HEK293 (cell line): ENCODE results near the gene MT1F.
A peak's percentile ranks its signal among the peaks of the same experiment; 100 is the strongest.

Experiments
- CTCF ChIA-PET: fragments of 350-600 bp; formaldehyde crosslinking; extraction: SDS; loops from one replicate; lab custom pipeline; 2021; ENCODE audit warnings: antibody characterized with exemption; lab: Yijun Ruan, JAX
- POLR2A ChIA-PET: fragments of 300-600 bp; formaldehyde crosslinking; extraction: SDS; loops from one replicate; lab custom pipeline; 2020; ENCODE audit warnings: antibody characterized with exemption, inconsistent platforms; lab: Yijun Ruan, JAX
- H3K27ac ChIP-seq: fragments of 200-500 bp; sonication (Bioruptor generic); 2 replicates; pipeline ENCODE4 v1.5.1; 2014; ENCODE audit warnings: low read depth, low read length, control low read depth, inconsistent platforms; ENCODE audit errors: extremely low read depth
- H3K36me3 ChIP-seq, 2 experiments: fragments of 200-500 bp in 1 of 2; sonication (Bioruptor generic) in 1 of 2; 1 replicate in 1 of 2; 2 replicates in 1 of 2; pipeline ENCODE4 v1.5.1; 2014 to 2017; ENCODE audit warnings: inconsistent platforms in 2 of 2, low read length in 2 of 2; ENCODE audit not compliant: control insufficient read depth in 2 of 2, insufficient read depth in 1 of 2
- H3K4me1 ChIP-seq: fragments of 200-500 bp; sonication (Bioruptor generic); 2 replicates; pipeline ENCODE4 v1.5.1; 2014; ENCODE audit warnings: mild to moderate bottlenecking, low read length, inconsistent platforms; ENCODE audit not compliant: control insufficient read depth, insufficient read depth
- H3K4me3 ChIP-seq: 2 replicates; pipeline ENCODE4 v1.5.1; 2011; ENCODE audit warnings: low read depth, mild to moderate bottlenecking, control low read depth, low read length, moderate library complexity
- H3K9me3 ChIP-seq: fragments of 200-500 bp; sonication (Bioruptor generic); 2 replicates; pipeline ENCODE4 v1.5.1; 2014; ENCODE audit warnings: low read depth, low read length, inconsistent platforms; ENCODE audit not compliant: control insufficient read depth, insufficient read depth
- GLIS1 ChIP-seq: fragments of 450-650 bp; formaldehyde crosslinking; IDR thresholded peaks from 2 replicates; pipeline ENCODE4 v1.5.1; 2016; ENCODE audit warnings: missing biosample characterization, missing genetic modification characterization
- GLIS2 ChIP-seq: fragments of 450-650 bp; formaldehyde crosslinking; IDR thresholded peaks from 2 replicates; pipeline ENCODE4 v1.5.1; 2016; ENCODE audit warnings: missing biosample characterization, missing genetic modification characterization
- MZF1 ChIP-seq: fragments of 450-650 bp; formaldehyde crosslinking; IDR thresholded peaks from 2 replicates; pipeline ENCODE4 v1.5.1; 2017; ENCODE audit warnings: missing biosample characterization, missing genetic modification characterization, borderline replicate concordance
- OSR2 ChIP-seq: fragments of 450-650 bp; formaldehyde crosslinking; IDR thresholded peaks from 2 replicates; pipeline ENCODE4 v1.5.1; 2016; ENCODE audit warnings: missing biosample characterization, missing genetic modification characterization
- PRDM6 ChIP-seq: fragments of 450-650 bp; formaldehyde crosslinking; IDR thresholded peaks from 2 replicates; pipeline ENCODE4 v1.5.1; 2017; ENCODE audit warnings: missing biosample characterization, missing genetic modification characterization
- REST ChIP-seq: fragments of 450-650 bp; formaldehyde crosslinking; IDR thresholded peaks from 2 replicates; pipeline ENCODE4 v1.5.1; 2016; ENCODE audit warnings: missing biosample characterization, missing genetic modification characterization
- YY1 ChIP-seq: fragments of 450-650 bp; formaldehyde crosslinking; IDR thresholded peaks from 2 replicates; pipeline ENCODE4 v1.5.1; 2018; ENCODE audit warnings: missing biosample characterization, missing genetic modification characterization
- ZBTB6 ChIP-seq: fragments of 450-650 bp; formaldehyde crosslinking; IDR thresholded peaks from 2 replicates; pipeline ENCODE4 v1.5.1; 2017; ENCODE audit warnings: missing biosample characterization, missing genetic modification characterization
- ZFHX2 ChIP-seq: fragments of 450-650 bp; formaldehyde crosslinking; conservative IDR thresholded peaks from 2 replicates; pipeline ENCODE4 v1.5.1; 2016; ENCODE audit warnings: missing biosample characterization, missing genetic modification characterization
- ZNF133 ChIP-seq: fragments of 450-650 bp; formaldehyde crosslinking; IDR thresholded peaks from 2 replicates; pipeline ENCODE4 v1.5.1; 2016; ENCODE audit warnings: missing biosample characterization, missing genetic modification characterization
- ZNF146 ChIP-seq: fragments of 450-650 bp; formaldehyde crosslinking; IDR thresholded peaks from 2 replicates; pipeline ENCODE4 v1.5.1; 2016; ENCODE audit warnings: missing biosample characterization, missing genetic modification characterization
- ZNF157 ChIP-seq: fragments of 450-650 bp; formaldehyde crosslinking; IDR thresholded peaks from 2 replicates; pipeline ENCODE4 v1.5.1; 2016; ENCODE audit warnings: missing biosample characterization, missing genetic modification characterization
- ZNF610 ChIP-seq: fragments of 450-650 bp; formaldehyde crosslinking; IDR thresholded peaks from 2 replicates; pipeline ENCODE4 v1.5.1; 2016; ENCODE audit warnings: missing biosample characterization, missing genetic modification characterization, borderline replicate concordance
- ZNF670 ChIP-seq: fragments of 450-650 bp; formaldehyde crosslinking; IDR thresholded peaks from 2 replicates; pipeline ENCODE4 v1.5.1; 2016; ENCODE audit warnings: missing biosample characterization, missing genetic modification characterization, low read depth
- TF ChIP-seq, protein P1 (sequence below): sonication (generic); formaldehyde crosslinking; IDR thresholded peaks from 2 replicates; pipeline ENCODE4 v1.8.1; 2022; ENCODE audit warnings: mild to moderate bottlenecking, moderate library complexity, missing genetic modification reagents
- TF ChIP-seq, protein P2 (sequence below): fragments of 450-650 bp; formaldehyde crosslinking; optimal IDR thresholded peaks from 2 replicates; pipeline ENCODE3; 2016; ENCODE audit warnings: missing biosample characterization, mild to moderate bottlenecking, missing genetic modification characterization

MT1F gene

GRCh38 chr16:56645311-56645710 is 12.4 kb upstream of the MT1F start (continued):
- TF ChIP-seq, protein P1, sequence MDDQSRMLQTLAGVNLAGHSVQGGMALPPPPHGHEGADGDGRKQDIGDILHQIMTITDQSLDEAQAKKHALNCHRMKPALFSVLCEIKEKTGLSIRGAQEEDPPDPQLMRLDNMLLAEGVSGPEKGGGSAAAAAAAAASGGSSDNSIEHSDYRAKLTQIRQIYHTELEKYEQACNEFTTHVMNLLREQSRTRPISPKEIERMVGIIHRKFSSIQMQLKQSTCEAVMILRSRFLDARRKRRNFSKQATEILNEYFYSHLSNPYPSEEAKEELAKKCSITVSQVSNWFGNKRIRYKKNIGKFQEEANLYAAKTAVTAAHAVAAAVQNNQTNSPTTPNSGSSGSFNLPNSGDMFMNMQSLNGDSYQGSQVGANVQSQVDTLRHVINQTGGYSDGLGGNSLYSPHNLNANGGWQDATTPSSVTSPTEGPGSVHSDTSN = no peak
- no peak for TF ChIP-seq ZNF670 (tag by site-specific recombination)

DNA sequence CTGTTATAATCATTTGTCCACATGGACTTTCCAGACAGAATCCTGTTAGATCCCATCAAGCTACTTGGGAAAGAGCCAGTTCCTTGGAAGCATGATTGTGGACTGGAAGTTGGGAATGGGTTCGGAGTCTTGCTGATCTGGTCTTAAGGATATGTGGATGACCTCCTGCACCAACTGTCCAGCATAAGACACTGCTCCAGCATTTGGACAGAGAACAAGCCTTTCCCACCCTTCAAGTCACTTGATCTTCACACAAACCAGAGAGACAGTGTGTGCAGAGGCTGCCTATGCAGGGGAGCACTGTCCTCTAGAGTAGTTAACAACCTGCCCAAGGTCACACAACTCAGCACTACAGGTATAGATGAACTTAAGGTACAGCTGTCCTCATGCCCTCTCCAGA is 11.9 kb upstream of the MT1F start:
- H3K27ac ChIP-seq = no peak overlapping the region
- H3K9me3 ChIP-seq = no peaks in the 10 kb centered on the region
- ChIA-PET CTCF (interaction anchor here (1.0 to 1.3 kb wide), 3 partner anchors 45 to 69 kb away, joined by 3 to 5 read pairs (median 4); no protein-coding TSS in a partner anchor), POLR2A (no interaction called here)
- no peaks in the 10 kb centered on the region for H3K4me1 ChIP-seq
- H3K36me3 ChIP-seq = no peaks in the 10 kb centered on the region
- TF ChIP-seq ZNF146 (tag by site-specific recombination) (no peak), REST (peak; percentile 76)
- no peak overlapping the region for H3K4me3 ChIP-seq

- Histone ChIP-seq H3K4me3 (no peak overlapping the region), H3K4me1 (no peaks in the 10 kb centered on the region), H3K27ac (no peak overlapping the region), H3K36me3 (no peaks in the 10 kb centered on the region), H3K9me3 (no peaks in the 10 kb centered on the region)
- ChIA-PET CTCF (interaction anchor here (0.7 kb wide), 1 partner anchor 71 kb away, joined by 4 read pairs; no protein-coding TSS in a partner anchor), POLR2A (no interaction called here)
- TF ChIP-seq GLIS1 (tag by site-specific recombination) = no peak
- TF ChIP-seq, protein P2, sequence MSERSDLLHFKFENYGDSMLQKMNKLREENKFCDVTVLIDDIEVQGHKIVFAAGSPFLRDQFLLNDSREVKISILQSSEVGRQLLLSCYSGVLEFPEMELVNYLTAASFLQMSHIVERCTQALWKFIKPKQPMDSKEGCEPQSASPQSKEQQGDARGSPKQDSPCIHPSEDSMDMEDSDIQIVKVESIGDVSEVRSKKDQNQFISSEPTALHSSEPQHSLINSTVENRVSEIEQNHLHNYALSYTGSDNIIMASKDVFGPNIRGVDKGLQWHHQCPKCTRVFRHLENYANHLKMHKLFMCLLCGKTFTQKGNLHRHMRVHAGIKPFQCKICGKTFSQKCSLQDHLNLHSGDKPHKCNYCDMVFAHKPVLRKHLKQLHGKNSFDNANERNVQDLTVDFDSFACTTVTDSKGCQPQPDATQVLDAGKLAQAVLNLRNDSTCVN (tag by site-specific recombination) = no peak
- no peak for TF ChIP-seq ZFHX2 (tag by site-specific recombination)
- TF ChIP-seq PRDM6 (tag by site-specific recombination) = no peak
- TF ChIP-seq ZNF157 = no peak
- no peak for TF ChIP-seq OSR2 (tag by site-specific recombination)
- TF ChIP-seq ZNF133 (tag by site-specific recombination) = no peak
- no peak for TF ChIP-seq ZBTB6 (tag by site-specific recombination)
- TF ChIP-seq ZNF610 (tag by site-specific recombination) = no peak
- TF ChIP-seq MZF1 (tag by site-specific recombination) = no peak
- TF ChIP-seq GLIS2 (tag by site-specific recombination) = no peak
- no peak for TF ChIP-seq YY1 (tag by site-specific recombination)
- TF ChIP-seq ZNF670 (tag by site-specific recombination) = no peak
Measured at GRCh38 chr16:56647641-56648431, 9.9 kb upstream of the MT1F start.
